Left ventricle myocardium inferior (tissue), 1 donor: ENCODE results near the gene ANKRD10. TPM values are rescaled to one million over a fixed set of nuclear protein-coding genes. Genes with fewer than 3 reads are reported as not detected.

ENCODE experiments used
- DNase-seq: peaks from one replicate; pipeline ENCODE4 v3.0.0-alpha.2; 2020
- H3K27ac ChIP-seq: fragments of 200-600 bp; replicated peaks from 2 replicates; pipeline ENCODE4 v1.8.0; 2021
- H3K27me3 ChIP-seq: fragments of 200-600 bp; 2 replicates; pipeline ENCODE4 v1.8.0; 2021; ENCODE audit warnings: low read depth
- H3K36me3 ChIP-seq: fragments of 200-600 bp; 2 replicates; pipeline ENCODE4 v1.8.0; 2021
- H3K4me1 ChIP-seq: fragments of 200-600 bp; 2 replicates; pipeline ENCODE4 v1.8.0; 2021
- H3K4me3 ChIP-seq: fragments of 200-600 bp; 2 replicates; pipeline ENCODE4 v1.8.0; 2021; ENCODE audit warnings: mild to moderate bottlenecking, moderate library complexity
- H3K9me3 ChIP-seq: fragments of 200-600 bp; replicated peaks from 2 replicates; pipeline ENCODE4 v1.8.0; 2021
- CTCF ChIP-seq: fragments of 200-600 bp; IDR thresholded peaks from 2 replicates; pipeline ENCODE4 v1.8.0; 2021; ENCODE audit warnings: antibody characterized with exemption, mild to moderate bottlenecking, borderline replicate concordance
- intact Hi-C: fragments of 100-400 bp; cut with micrococcal nuclease; formaldehyde crosslinking; loops from one replicate; pipeline ENCODE4 v1.11.0; 2022
- total RNA-seq: library from RNA; stranded (reverse); fragmentation: NEBNext Ultra II Directional; extraction: Animal tissue kit (Norgen Biotek cat#: 25700); gene quantifications from one replicate; pipeline ENCODE4 v1.2.1, GENCODE V29; 2021
- donor health status: DM: no; HTN: yes; CAD: no; lungs with severe emphysema.

Gene ANKRD10
- total RNA-seq, 1 donor from 2014 or later = 45.9 TPM

GRCh38 chr13:110875241-110875640, 39.6 kb downstream of the ANKRD10 start:
- Histone ChIP-seq H3K27me3 (no peaks in the 10 kb centered on the region), H3K9me3 (no peaks in the 10 kb centered on the region), H3K36me3 (peaks cover 5% of the 10 kb centered on the region), H3K4me1 (peaks cover 27% of the 10 kb centered on the region), H3K27ac (no peak overlapping the region), H3K4me3 (peak overlapping the region; percentile 63)
- no peak for TF ChIP-seq CTCF
- intact Hi-C loops = no loop called here
- DNase-seq = no peak

DNA sequence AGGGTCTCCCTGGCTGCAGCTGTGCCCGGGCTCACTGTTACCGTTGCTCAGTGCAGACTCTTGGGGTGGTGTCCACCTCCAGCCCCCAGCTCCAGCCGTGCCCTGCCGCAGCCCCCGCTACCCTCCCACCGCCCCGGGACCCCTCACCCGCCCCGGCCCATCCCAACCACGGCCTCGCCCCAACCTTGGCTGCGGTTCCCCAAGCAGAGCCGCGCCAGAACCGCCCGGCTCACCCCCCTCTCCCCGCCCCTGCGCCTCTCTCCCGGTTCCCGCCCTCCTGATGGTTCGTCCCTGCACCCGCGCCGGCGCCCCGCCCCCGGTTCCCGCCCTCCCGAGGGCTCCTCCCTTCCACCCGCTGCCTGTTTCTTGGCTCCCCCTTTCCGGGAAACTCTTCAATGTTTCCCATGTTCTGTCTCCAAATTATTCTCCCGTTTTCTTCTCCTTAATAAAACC, 40.3 kb downstream of the ANKRD10 start:
- H3K36me3 ChIP-seq = peaks cover 3% of the 10 kb centered on the region
- peak overlapping the region; percentile 34 for H3K27ac ChIP-seq
- DNase-seq = peak; percentile 90
- no peaks in the 10 kb centered on the region for H3K27me3 ChIP-seq
- peaks cover 34% of the 10 kb centered on the region for H3K4me1 ChIP-seq
- H3K9me3 ChIP-seq = no peaks in the 10 kb centered on the region
- intact Hi-C loops = no loop called here
- no peak for TF ChIP-seq CTCF
- peak overlapping the region; percentile 63 for H3K4me3 ChIP-seq

GRCh38 chr13:110873639-110874507, 41.0 kb downstream of the ANKRD10 start:
- no peak for TF ChIP-seq CTCF
- no peaks in the 10 kb centered on the region for H3K27me3 ChIP-seq
- H3K4me3 ChIP-seq = peak overlapping the region; percentile 63
- peak overlapping the region; percentile 34 for H3K27ac ChIP-seq
- intact Hi-C loops = no loop called here
- no peaks in the 10 kb centered on the region for H3K36me3 ChIP-seq
- H3K4me1 ChIP-seq = peaks cover 39% of the 10 kb centered on the region
- H3K9me3 ChIP-seq = no peaks in the 10 kb centered on the region
- no peak for DNase-seq

- TF ChIP-seq CTCF = no peak
- no peak for DNase-seq
- H3K36me3 ChIP-seq = no peaks in the 10 kb centered on the region
- H3K4me3 ChIP-seq = no peak overlapping the region
- intact Hi-C loops = no loop called here
- no peaks in the 10 kb centered on the region for H3K9me3 ChIP-seq
- H3K27ac ChIP-seq = no peak overlapping the region
- no peaks in the 10 kb centered on the region for H3K27me3 ChIP-seq
- peaks cover 42% of the 10 kb centered on the region for H3K4me1 ChIP-seq
Observed at GRCh38 chr13:110872768-110873638, 41.9 kb downstream of the ANKRD10 start.

DNA sequence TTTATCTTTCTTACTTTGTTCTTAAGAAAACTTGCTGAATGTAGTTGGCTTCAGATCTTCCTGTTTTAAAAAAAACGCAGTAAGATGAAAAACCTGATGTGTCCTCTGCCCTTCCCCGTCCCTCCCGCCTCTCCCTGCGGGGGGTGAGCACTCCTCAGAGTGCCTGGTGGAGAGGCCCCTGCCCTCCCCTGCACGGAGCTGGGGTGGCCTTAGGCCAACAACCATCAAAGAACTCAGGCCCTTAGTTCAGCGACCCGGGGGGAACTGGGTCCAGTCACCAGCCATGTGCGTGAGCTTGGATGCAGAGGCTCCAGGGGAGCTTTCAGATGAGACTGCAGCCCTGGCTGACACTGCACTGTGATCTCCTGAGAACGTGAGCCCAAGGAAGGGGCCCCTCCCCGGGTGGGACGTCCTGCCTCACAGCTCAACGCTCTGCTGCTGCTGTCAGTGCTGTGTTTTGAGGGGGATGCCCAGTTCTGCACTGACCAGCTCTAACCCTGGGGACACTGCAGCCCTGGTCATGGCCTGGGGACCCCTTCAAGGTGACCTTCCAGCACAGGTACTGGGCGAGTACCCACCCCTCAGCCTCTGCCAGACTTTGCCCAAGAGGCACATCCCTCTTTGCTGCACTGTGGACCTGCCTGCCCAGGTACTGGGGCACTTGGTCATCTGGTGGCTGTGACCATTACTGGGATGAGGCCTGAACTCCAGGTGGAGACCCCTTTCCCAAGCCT, 42.7 kb downstream of the ANKRD10 start:
- Histone ChIP-seq H3K4me1 (peaks cover 42% of the 10 kb centered on the region), H3K9me3 (no peaks in the 10 kb centered on the region), H3K27me3 (no peaks in the 10 kb centered on the region), H3K36me3 (no peaks in the 10 kb centered on the region), H3K27ac (no peak overlapping the region), H3K4me3 (no peak overlapping the region)
- no peak for DNase-seq
- TF ChIP-seq CTCF = no peak
- intact Hi-C loops = no loop called here
